Panc1 (cell line): ENCODE data around the gene GOLGA6L24. TPM values are rescaled to one million over a fixed set of nuclear protein-coding genes. Genes with fewer than 3 reads are reported as not detected.
"Not testable (repeated sequence)": the region's sequence is repeated elsewhere in the genome, so short reads cannot be mapped to it uniquely, and the experiment has no call there.

ENCODE experiments used
- ATAC-seq: fragments of 200-7000 bp; cut with Tn5 transposase; 2 replicates; pipeline ENCODE4 v1.9.1; 2020; ENCODE audit warnings: mild to moderate bottlenecking, moderate library complexity
- BruUV-seq: library from RNA; stranded (reverse); fragments of 400-500 nt; replicated peaks from 2 replicates; lab custom pipeline; 2021; lab: Mats Ljungman, UMichigan
- CTCF ChIA-PET: fragments of 300-600 bp; sonication (Branson Sonifier 250); formaldehyde crosslinking; loops from one replicate; lab custom pipeline; 2022; ENCODE audit warnings: antibody characterized with exemption; lab: Charles Lee
- POLR2A ChIA-PET: fragments of 300-600 bp; sonication (Branson Sonifier 250); formaldehyde crosslinking; loops from one replicate; lab custom pipeline; 2022; ENCODE audit warnings: antibody characterized with exemption; lab: Charles Lee
- DNase-seq: peaks from one replicate; pipeline ENCODE4 v3.0.0-alpha.2; 2010; ENCODE audit warnings: low read depth, low spot score
- H3K27ac ChIP-seq: 2 replicates; pipeline ENCODE4 v1.5.1; 2011; ENCODE audit warnings: mild to moderate bottlenecking, low read length, inconsistent platforms
- H3K27me3 ChIP-seq: fragments of 200-500 bp; sonication (Bioruptor generic); 2 replicates; pipeline ENCODE4 v1.6.0; 2014; ENCODE audit warnings: low read length, inconsistent platforms; ENCODE audit not compliant: control insufficient read depth, insufficient read depth
- H3K36me3 ChIP-seq: fragments of 200-500 bp; sonication (Bioruptor generic); 2 replicates; pipeline ENCODE4 v1.5.1; 2014; ENCODE audit warnings: inconsistent platforms, mild to moderate bottlenecking, low read length, moderate library complexity; ENCODE audit not compliant: control insufficient read depth, insufficient read depth
- H3K4me1 ChIP-seq: 2 replicates; pipeline ENCODE4 v1.5.1; 2011; ENCODE audit warnings: inconsistent platforms, mild to moderate bottlenecking, low read length, moderate library complexity; ENCODE audit not compliant: control insufficient read depth, insufficient read depth
- H3K4me3 ChIP-seq, 2 experiments: 2 replicates each; pipeline ENCODE4 v1.5.1; 2011 to 2012; ENCODE audit warnings: low read depth in 2 of 2, low read length in 2 of 2, mild to moderate bottlenecking in 2 of 2, inconsistent platforms in 1 of 2, moderate library complexity in 1 of 2
- H3K9me3 ChIP-seq: fragments of 200-500 bp; sonication (Bioruptor generic); 2 replicates; pipeline ENCODE4 v1.5.1; 2014; ENCODE audit warnings: low read depth, mild to moderate bottlenecking, inconsistent platforms, low read length, moderate library complexity; ENCODE audit not compliant: control insufficient read depth, insufficient read depth
- in situ Hi-C: cut with HindIII; loops from 2 replicates; pipeline ENCODE4 v1.10.0; 2016; ENCODE audit warnings: low sequenced_read_pairs, low pct_unique_long_range_greater_than_20kb
- intact Hi-C: fragments of 100-400 bp; cut with micrococcal nuclease; formaldehyde crosslinking; loops from one replicate; pipeline ENCODE4 v1.10.0; 2022; ENCODE audit not compliant: unreplicated experiment
- total RNA-seq: library from RNA; stranded (reverse); gene quantifications from one replicate; pipeline ENCODE4 v1.2.1, GENCODE V29; 2021; ENCODE audit not compliant: unreplicated experiment

Gene GOLGA6L24
- total RNA-seq, 1 experiment from 2014 or later: not detected

- H3K9me3 ChIP-seq, H3K4me1 ChIP-seq, H3K27ac ChIP-seq, intact Hi-C loops, ATAC-seq, H3K36me3 ChIP-seq, CTCF ChIA-PET, in situ Hi-C loops, POLR2A ChIA-PET, BruUV-seq, H3K27me3 ChIP-seq, DNase-seq: not testable (repeated sequence)
- peak overlapping the region; percentile 43 to 55 for H3K4me3 ChIP-seq
Measured at GRCh38 chr15:28321358-28322078, 36.4 kb downstream of the GOLGA6L24 start.

GRCh38 chr15:28319725-28320124, 38.2 kb downstream of the GOLGA6L24 start:
- H3K4me3 ChIP-seq, H3K36me3 ChIP-seq, DNase-seq, H3K4me1 ChIP-seq, in situ Hi-C loops, POLR2A ChIA-PET, intact Hi-C loops, H3K9me3 ChIP-seq, ATAC-seq, CTCF ChIA-PET, H3K27ac ChIP-seq, BruUV-seq, H3K27me3 ChIP-seq: not testable (repeated sequence)

GRCh38 chr15:28318828-28319227, 39.1 kb downstream of the GOLGA6L24 start:
- POLR2A ChIA-PET, H3K27ac ChIP-seq, CTCF ChIA-PET, H3K36me3 ChIP-seq, ATAC-seq, H3K4me3 ChIP-seq, H3K9me3 ChIP-seq, DNase-seq, H3K27me3 ChIP-seq, in situ Hi-C loops, intact Hi-C loops, H3K4me1 ChIP-seq, BruUV-seq: not testable (repeated sequence)

GRCh38 chr15:28318122-28318521, 39.8 kb downstream of the GOLGA6L24 start:
- not testable (repeated sequence) for BruUV-seq, DNase-seq, H3K27me3 ChIP-seq

GRCh38 chr15:28316958-28317357, 40.9 kb downstream of the GOLGA6L24 start:
- H3K27ac ChIP-seq, DNase-seq, ATAC-seq, intact Hi-C loops, H3K9me3 ChIP-seq, H3K4me1 ChIP-seq, in situ Hi-C loops, BruUV-seq, H3K4me3 ChIP-seq, H3K36me3 ChIP-seq, H3K27me3 ChIP-seq, CTCF ChIA-PET: not testable (repeated sequence)
- POLR2A ChIA-PET: interaction anchor here (0.7 kb wide), 1 partner anchor 177 kb away, joined by 4 read pairs; no protein-coding TSS in a partner anchor

More at GRCh38 chr15:28318122-28318521, 39.8 kb downstream of the GOLGA6L24 start:
- intact Hi-C loops, H3K4me3 ChIP-seq, POLR2A ChIA-PET, H3K4me1 ChIP-seq, in situ Hi-C loops, ATAC-seq, H3K36me3 ChIP-seq, H3K9me3 ChIP-seq, H3K27ac ChIP-seq, CTCF ChIA-PET: not testable (repeated sequence)

GRCh38 chr15:28310454-28310853, 47.4 kb downstream of the GOLGA6L24 start:
- intact Hi-C loops, DNase-seq, H3K27me3 ChIP-seq, H3K27ac ChIP-seq, H3K4me1 ChIP-seq, CTCF ChIA-PET, H3K9me3 ChIP-seq, in situ Hi-C loops, H3K36me3 ChIP-seq, POLR2A ChIA-PET, H3K4me3 ChIP-seq, ATAC-seq, BruUV-seq: not testable (repeated sequence)

GRCh38 chr15:28308718-28309117, 49.2 kb downstream of the GOLGA6L24 start:
- BruUV-seq, H3K36me3 ChIP-seq, DNase-seq, POLR2A ChIA-PET, intact Hi-C loops, H3K4me1 ChIP-seq, H3K27me3 ChIP-seq, H3K4me3 ChIP-seq, ATAC-seq, CTCF ChIA-PET, H3K27ac ChIP-seq, H3K9me3 ChIP-seq, in situ Hi-C loops: not testable (repeated sequence)
